Inflammatory macrophage treated with lipopolysaccharide for 4 hours (primary cell): Measurements from ENCODE around the gene FRMD4A.

Experiments
- DNase-seq: peaks from one replicate; pipeline ENCODE4 v3.0.0-alpha.2; 2020

Gene FRMD4A

DNA sequence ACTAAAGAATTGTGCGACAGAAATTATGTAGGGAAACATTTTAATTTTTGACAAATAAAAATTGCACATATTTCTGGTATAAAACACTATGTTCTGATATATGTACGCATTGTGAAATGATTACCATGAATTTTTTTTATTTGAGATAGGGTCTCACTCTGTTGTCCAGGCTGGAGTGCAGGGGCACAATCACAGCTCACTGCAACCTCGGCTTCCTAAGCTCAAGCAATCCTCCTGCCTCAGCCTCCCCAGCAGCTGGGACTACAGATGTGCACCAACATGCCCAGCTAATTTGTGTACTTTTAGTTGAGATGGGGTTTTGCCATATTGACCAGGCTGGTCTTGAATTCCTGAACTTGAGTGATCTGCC lies 149.2 kb downstream of the FRMD4A start:
- DNase-seq, result no peak

DNA sequence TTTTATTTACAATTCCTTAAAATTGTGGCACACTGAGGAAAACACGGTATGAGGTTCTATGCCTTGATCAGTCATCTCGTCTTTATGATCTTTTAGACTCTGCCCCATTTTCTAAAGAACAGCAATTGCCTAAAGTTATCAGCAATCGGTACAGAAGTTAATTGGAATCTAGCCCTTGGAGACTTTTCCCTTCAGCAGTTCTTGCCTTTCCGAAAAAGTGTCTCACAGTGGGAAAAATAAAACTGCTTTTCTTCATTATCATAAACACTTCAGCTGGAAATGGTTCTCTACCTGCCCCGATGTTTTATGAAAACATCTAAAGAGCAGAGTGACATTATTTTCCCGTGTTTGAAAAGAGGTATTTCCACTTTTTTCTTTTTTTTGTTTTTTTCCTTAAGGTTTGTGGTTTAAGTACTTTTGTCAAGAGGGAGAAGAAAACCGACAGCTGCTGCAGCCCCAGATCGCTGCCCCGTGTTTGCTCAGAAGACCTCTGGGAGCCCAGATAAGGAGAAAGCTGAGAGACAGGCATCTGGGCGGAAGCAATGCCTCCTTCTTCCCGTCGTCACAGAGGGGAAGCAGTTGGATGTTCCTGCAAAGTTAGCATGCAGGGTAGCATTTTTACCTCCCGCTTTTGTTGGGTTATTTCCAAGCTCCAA lies 149.7 kb downstream of the FRMD4A start:
- no peak for DNase-seq

DNA sequence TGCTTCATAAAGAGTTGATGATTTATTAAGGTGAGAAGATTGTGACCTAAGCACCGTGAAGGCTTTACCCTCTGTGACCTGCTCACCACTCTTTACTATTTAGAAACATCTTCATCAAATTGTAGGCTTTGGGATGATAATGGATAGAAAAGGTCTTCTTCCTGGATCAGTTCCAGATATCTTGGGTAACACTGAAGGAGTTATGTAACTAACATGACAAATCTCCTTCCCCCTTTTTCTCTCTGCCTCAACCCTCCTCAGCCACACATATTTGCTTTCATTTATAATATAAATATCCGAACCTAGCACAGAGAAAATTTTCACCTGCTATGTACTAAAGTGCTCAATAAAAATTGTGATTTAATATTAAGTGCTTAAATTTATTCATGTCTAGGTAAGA lies 151.5 kb downstream of the FRMD4A start:
- DNase-seq, result peak; percentile 53

DNA sequence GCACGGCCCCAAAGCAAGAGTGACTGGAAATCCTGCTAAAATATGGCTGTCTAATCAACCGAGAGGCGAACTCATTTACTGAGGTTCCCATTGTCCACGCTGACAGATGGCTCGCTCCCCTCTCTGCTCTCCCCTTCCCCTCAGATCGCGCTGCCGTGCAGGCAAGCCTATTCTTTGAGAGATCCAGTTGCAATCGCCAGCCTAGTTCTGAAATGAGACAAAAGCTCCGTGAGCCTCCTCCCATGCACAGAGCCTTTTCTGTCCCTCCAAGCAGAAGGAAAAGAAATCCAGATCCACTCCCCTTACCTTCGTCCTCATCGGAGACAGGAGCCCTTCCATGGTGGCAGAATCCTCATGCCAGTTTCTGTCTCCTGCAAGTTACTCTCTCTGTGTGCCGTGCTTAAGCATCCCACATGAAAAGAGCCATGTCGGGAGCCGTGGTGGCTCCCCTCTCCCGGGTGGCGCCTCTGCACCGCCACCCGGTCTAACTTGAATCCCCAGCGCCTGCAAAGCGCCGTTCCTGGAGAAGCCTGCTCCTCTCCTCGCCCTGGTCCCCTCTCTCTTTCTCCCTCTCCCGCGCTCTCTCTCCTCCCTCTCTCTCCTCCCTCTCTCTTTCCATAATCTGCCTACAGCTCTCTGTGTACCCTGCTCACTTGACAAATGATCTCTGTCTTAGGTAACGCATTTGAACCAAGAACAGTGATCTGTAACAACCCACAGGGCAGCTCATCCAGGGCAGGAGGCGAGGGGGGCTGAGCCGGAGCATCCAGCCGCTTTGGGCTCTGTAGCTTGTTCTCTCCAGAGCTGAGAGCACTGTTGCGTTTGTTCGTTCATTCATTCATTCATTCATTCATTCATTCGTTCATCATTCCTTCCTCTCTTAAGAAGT lies 156.8 kb downstream of the FRMD4A start:
- no peak for DNase-seq

DNA sequence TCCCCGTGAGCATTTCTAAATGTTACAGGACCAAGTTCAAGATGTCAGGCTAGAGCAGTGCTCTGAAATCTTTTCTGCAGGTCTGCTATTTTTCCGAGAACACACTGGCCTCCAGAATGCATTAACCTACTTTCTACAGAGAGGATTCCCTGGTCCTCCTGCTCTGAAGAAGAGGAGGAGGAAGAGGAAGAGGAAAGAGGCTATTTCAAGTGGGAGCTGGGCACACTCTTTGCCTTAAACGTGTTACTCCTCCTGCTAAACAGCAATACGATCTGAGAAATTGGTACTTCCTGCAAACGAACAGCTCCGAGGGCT lies 157.4 kb downstream of the FRMD4A start:
- DNase-seq, result no peak

DNA sequence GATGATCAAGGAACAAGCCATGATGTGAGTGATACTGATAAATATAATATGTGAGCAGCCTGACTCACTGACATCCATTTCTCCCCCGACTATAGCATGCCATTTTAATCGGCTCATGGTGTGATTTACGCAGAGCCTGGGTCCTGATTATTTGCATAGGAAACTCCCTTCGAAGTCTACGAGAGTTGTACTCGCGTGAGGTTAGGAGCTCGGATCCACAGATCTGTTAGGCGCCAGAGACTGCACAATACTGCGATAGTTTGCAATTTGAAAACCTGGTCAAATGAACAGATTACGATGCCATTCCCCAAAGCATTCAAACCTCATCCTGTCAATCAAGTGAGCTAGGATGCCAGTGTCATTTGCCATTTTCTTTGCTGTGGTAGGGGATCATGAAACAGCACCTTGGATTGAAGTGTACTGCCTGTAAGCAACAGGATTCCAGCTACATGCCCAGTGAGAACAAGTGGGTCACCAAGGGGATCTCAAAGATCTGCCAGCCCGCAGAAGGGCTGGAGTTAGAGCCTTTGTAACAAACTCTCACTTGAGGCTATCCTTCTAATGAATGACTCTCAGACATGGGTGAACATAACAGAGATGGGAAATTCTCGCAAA lies 158.3 kb downstream of the FRMD4A start:
- DNase-seq, result no peak

DNA sequence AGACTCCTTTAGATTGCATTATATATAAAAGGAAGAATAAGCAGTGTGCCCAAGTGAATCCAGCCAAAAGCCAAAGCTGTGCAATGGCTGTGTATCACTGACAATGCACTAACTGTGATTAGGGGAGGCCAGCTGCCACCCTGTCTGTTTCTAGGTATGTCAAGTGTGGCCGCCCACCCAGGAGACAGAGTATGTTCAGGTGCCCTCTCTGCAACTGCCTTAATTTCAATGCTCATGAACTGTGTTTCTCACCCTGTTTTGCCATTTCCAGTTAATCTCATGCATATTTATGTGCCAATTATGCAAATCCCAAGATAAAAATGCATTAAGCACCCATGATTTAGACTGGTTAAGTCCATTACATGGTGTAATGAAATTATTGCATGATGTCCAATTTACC lies 159.4 kb downstream of the FRMD4A start:
- no peak for DNase-seq

DNA sequence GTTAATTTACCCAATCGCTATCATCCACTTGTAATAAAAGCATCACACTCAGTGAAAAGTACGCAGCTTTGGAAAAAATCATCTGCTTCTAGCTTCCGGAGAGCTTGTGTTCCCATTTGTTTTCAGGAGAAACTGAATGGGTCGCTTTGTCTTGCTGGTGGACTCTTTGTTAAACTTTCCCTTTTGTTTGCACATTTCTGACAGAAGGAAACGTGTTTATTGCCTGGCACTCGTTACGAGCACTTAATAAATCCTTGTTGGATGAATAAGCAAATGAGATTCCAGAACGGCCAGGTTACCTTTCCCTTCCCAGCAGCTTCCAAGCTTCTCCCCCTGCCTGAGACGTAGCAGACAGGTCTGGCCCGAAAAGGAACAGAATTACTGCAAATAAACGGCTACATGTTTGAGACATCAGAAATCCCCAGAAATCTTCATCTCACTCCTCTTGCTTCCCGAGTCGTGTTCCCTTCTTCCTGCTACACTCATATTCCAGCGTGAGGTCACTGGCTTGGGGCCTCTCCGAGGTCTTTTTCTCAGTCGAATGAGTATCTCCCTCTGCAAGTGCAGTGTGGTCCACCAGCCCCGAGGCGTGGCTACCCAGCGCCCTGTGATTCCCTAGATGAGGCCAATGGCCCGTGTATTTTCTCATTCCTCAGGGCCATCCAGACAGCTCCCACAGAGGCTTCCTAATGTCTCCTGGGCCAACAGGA lies 167.2 kb downstream of the FRMD4A start:
- no peak for DNase-seq

DNA sequence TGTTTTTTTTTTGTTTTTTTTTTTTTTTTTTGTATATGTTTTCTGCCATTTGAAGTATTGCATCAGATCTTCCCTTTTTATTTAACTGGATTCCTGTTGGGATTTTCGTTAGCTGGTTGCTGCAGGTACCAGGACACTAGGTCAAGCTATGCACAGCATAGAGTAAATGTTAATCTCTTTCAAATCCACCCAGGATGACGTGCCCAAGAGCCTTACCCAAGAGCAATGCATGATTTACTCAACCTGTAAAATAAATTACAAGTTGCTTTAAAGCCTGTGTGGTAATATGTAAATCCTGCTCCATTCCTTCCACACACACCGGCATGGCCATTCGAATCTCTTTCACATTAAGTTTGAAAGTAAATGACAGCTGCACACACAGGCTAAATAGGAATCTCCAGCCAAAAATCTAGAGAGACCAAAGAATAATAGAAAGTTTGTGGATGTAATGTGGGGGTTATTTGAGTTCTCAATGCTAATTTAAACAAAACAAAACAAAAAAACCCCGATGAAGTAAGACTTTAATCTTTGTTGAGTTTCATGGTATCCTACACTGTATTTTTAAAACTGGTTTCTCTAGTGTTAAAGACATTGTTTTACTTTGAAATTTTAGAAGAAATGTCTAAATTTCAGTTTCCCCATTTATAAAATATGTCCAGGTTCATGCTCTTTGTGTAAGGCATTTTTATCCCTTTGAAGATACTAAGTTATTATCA lies 167.9 kb downstream of the FRMD4A start:
- DNase-seq, result no peak

DNA sequence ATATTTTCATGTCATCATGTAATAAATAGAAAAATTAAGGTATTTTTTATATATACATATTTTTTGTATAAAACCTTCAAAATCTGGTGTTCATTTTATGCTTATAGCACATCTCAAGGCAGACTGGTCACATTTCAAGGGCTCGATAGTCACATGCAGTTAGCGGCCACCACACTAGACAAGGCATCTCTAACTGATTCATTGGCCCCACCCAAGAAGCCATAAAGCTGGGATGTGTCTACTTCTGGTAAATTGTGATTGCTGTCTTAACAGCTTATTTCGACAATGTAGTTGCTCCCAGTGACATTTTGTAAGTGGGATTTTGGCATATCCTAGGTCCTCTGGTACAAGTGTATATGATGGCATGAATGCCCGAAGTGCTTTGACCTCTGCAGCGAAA lies 168.7 kb downstream of the FRMD4A start:
- no peak for DNase-seq

DNA sequence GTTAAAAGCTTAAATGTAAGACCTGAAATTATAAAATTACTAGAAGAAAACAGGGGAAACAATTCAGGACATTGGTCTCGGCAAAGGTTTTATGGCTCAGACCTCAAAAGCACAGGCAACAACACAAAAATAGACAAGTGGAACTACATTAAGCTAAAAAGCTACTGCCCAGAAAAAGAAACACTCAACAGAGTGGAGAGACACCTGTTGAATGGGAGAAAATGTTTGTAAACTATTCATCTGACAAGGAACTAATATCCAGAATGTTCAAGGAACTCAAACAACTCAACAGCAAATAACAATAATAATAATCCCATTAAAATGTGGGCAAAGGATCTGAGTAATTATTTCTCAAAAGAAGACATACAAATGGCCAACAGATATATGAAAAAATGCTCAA lies 170.4 kb downstream of the FRMD4A start:
- DNase-seq, result no peak

DNA sequence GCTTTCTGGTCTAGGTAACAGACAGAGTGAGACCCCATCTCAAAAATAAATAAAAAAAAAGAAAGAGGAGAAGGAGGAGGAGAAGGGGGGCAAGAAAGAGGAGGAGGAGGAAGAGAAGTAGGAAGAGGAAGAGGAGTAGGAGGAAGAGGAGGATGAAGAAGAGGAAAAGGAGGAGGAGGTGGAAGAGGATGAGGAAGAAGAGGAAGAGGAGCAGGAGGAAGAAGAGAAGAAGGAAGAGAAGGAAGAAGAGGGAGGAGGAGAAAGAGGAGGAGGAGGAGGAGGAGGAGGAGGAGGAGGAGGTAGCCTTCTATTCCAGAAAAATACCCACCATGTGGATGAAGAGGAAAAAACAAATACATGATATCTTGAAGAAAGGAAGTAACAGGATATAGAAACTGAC lies 172.1 kb downstream of the FRMD4A start:
- no peak for DNase-seq

DNA sequence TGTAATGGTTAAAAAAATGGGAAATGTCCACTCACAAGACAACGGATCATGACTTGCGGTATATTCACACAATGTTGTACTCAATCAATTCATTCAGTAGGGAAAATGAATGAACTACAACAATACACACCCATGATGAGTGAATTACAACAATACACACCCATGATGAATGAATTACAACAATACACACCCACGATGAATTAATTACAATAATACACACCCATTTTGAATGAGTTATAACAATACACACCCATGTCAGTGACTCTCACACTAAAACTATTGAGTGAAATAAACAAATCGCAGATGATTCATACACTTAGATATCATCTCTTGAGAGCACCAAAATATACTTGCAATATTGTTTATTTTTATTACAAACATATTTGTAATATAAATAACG lies 174.6 kb downstream of the FRMD4A start:
- no peak for DNase-seq

DNA sequence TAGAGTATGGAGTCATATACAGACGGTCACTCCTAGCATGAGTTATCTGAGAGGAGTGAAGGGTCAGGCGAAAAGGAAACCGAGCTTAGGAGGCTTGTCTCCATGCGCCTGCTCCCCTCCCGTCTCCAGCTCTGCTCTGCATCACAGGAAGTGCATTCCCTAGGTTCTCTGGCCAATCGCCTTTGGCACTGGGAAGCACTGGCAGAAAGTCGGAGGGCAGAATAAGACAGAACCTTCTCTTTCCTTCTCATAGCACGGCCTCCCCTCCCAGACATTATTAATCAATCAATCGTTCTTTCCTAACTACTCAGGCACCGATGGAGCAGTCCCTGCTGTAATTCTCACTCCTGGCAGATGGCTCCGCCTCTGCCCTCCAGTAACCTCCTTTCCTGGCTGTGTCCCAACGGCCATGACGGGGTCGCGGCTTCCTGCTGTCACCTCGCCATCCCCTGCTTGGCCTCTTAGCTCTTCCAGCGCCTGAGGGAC lies 177.1 kb downstream of the FRMD4A start:
- DNase-seq, result no peak

DNA sequence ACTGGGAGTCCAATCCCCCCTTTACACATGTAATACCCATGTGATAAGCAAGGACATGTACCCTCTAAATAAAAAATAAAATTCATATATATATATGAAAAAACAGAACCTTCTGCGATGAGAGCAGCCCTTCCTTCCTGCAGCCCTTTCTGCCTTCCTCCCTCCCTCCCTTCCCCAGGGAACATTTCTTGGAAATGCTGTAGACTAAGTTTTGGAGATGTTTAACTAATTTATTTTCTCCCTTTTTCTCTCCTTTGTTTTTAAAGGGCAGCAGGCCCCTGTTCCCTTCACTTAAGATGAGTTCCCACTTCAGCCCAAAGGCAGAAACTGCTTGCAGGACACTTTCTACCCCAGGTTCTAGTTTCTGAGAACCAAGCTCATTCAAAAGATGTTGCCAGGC lies 179.2 kb downstream of the FRMD4A start:
- no peak for DNase-seq

DNA sequence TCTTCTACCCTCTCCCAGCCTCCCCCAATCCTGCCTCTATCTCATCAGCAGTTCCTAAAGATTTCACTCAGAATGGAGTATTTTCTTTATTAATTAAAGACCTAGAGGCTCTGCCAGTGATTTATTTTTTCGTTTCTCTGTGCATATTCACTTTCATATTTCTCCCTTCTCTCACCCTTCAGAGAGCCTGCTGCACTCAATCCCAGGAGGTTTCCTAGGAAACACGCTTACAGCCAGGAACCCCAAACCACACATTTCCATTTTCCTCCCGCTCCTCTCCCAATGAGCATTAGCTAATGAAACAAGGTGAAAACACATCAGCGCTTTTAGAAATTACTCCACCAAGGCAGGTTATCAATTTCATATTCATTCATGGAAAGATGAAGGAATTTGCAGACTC lies 180.2 kb downstream of the FRMD4A start:
- DNase-seq, result no peak

DNA sequence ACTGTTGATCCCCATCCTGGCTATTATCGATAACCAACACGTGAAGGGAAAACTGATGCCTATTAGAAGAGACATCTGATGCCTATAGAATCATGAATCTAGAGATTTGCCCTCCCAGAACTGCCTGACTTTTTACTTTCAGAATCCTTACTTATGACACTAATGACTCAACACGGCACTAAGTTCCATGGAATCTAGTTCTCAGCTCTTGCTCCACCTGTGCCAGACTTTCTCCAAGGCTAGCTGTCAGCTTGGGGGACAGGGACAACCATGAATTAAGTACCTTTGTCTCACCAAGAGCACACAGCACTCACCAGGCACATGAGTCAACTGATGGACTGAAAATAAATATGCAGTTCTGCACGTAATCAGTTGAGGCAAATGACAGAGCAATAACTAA lies 184.2 kb downstream of the FRMD4A start:
- no peak for DNase-seq

DNA sequence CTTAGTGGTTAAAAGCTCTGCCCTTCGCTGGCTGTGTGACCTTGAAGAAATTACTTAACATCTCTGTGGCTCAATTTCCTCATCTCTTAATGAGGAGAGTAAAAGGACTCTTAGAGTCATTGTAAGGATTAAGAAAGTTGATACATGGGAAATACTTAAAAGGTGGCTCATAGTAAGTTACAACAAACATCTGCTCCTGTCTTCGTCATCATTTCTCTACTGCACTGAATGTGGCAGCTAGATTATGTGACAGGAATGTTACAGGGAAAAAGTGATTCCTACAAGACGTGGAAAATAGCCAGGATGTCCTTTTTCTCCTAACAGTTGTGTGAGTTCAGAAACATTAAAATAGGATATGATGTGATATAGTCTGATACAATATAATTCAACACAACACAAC lies 184.7 kb downstream of the FRMD4A start:
- DNase-seq, result no peak

DNA sequence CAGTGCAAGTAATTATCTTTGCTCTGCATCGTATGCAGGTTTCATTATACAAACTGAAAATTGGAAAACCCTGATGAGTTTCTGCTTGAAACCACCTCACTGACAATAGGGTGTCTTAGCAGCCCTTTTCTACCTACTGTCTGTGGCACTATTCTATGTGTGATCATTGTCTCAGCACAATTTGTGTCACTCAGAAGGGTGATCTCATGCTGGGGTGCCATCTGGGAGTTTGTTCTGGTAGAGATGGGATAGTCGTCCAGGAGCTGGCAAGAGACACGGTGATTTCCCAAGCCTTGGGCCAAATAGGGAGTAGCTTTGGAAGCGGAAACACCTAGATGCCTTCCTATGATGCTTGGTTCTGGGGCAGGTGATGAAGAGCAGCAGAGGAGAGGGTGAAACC lies 186.3 kb downstream of the FRMD4A start:
- no peak for DNase-seq

DNA sequence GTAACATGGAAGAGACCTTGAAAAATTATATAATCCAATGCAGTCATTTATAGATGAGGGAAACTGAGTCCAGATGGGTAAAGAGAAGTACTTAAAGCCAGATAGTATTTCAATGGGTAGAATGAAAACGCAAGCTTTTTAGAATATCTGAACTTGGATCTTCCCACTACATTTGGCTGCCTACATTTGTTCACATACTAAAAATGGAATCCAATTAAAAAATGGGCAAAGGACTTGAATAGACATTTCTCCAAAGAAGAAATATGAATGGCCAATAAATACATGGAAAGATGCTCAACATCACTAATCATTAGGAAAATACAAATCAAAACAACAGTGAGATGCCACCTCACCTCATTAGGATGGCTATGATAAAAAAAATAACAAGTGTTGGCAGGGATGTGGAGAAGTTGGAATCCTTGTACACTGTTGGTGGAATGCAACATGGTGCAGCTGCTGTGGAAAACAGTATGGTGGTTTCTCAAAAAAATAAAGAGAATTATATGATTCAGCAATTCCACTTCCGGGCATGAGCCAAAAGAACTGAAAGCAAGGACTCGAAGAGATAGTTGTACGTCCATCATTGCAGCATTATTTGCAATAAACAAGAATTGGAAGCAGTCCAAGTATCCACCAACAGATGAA lies 188.0 kb downstream of the FRMD4A start:
- DNase-seq, result no peak

DNA sequence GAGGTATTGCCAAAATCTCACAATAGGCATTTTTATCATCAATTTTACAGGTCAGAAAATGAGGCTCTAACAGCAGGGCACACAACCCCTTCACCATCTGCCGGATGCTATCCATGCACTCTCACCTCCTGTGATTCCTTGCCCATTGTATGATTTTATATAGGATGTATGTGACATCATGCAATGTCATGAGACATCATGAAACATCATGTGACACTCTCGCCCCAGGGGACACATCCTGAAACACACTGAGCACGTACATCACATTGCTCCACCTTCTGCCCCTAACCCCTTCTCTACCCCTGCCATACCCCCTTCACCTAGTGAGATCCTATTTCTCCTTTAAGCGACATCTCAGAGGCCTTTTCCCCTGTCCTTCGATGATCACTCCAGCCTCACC lies 189.4 kb downstream of the FRMD4A start:
- DNase-seq, result no peak

DNA sequence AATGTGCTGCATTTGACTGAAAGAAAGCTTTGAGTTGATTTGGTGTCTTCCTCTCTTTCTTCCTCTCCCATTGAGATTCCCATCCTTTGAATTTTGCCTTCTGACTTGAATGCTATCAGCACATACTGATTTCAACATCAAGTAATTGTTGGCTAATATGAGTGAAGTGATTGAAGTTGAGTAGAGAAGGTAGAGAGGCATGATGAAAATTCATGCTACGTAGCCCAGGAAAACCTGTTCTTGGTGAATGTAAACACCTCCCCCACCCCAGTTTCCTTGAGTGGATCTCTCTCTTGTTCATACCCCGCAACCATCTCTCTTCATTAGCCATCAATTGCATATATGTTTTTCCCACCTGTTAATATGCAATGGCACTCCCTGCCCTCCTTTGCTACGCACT lies 193.3 kb downstream of the FRMD4A start:
- no peak for DNase-seq
